WTC11 (cell line): Measurements from ENCODE around the gene NUDT19. TPM values are rescaled to one million over a fixed set of nuclear protein-coding genes. Genes with fewer than 3 reads are reported as not detected.

Experiments used
- ATAC-seq: fragments of 200-7000 bp; cut with Tn5 transposase; 2 replicates; pipeline ENCODE4 v1.10.0; 2021; ENCODE audit warnings: mild to moderate bottlenecking, moderate library complexity
- CTCF ChIA-PET: fragments of 300-600 bp; sonication (Branson Sonifier 250); formaldehyde crosslinking; loops from one replicate; lab custom pipeline; 2021; ENCODE audit warnings: antibody characterized with exemption; lab: Charles Lee
- POLR2A ChIA-PET: fragments of 350-600 bp; sonication (Branson Sonifier 250); formaldehyde crosslinking; loops from one replicate; lab custom pipeline; 2021; ENCODE audit warnings: antibody characterized with exemption; lab: Charles Lee
- DNase-seq: peaks from one replicate; pipeline ENCODE4 v3.0.0; 2021; ENCODE audit warnings: low spot score
- H3K27ac Mint-ChIP-seq: 2 replicates; pipeline ENCODE4 v1.8.0; 2021; ENCODE audit warnings: mixed read lengths
- H3K27me3 Mint-ChIP-seq: 2 replicates; pipeline ENCODE4 v1.8.0; 2021; ENCODE audit warnings: low read depth, mild to moderate bottlenecking, moderate library complexity, mixed read lengths
- H3K36me3 Mint-ChIP-seq: 2 replicates; pipeline ENCODE4 v1.8.0; 2021; ENCODE audit warnings: mixed read lengths
- H3K4me1 Mint-ChIP-seq: 2 replicates; pipeline ENCODE4 v1.8.0; 2022; ENCODE audit warnings: mixed read lengths
- H3K4me3 Mint-ChIP-seq: 2 replicates; pipeline ENCODE4 v1.8.0; 2021; ENCODE audit warnings: mild to moderate bottlenecking, moderate library complexity, mixed read lengths
- H3K9me3 Mint-ChIP-seq: 2 replicates; pipeline ENCODE4 v1.8.0; 2021; ENCODE audit warnings: mixed read lengths
- CBFB ChIP-seq: sonication (generic); formaldehyde crosslinking; IDR thresholded peaks from 2 replicates; pipeline ENCODE4 v1.8.1; 2022; ENCODE audit warnings: mild to moderate bottlenecking, low read depth, missing genetic modification reagents
- FOXP4 ChIP-seq: sonication (generic); formaldehyde crosslinking; IDR thresholded peaks from 2 replicates; pipeline ENCODE4 v1.8.0; 2022; ENCODE audit warnings: mild to moderate bottlenecking, missing genetic modification reagents
- GRHL2 ChIP-seq: fragments of 250-450 bp; sonication (Bioruptor Pico); IDR thresholded peaks from 2 replicates; pipeline ENCODE4 v1.8.0; 2022; ENCODE audit warnings: mild to moderate bottlenecking, moderate library complexity; ENCODE audit not compliant: insufficient replicate concordance, severe bottlenecking
- HMGA2 ChIP-seq: fragments of 250-450 bp; sonication (Bioruptor Pico); IDR thresholded peaks from 2 replicates; pipeline ENCODE4 v1.4.0; 2021; ENCODE audit warnings: mild to moderate bottlenecking, moderate library complexity
- JAZF1 ChIP-seq: fragments of 250-450 bp; sonication (Bioruptor Pico); IDR thresholded peaks from 2 replicates; pipeline ENCODE4 v1.9.0; 2021; ENCODE audit warnings: moderate library complexity, mild to moderate bottlenecking, inconsistent platforms
- MAX ChIP-seq: sonication (generic); formaldehyde crosslinking; IDR thresholded peaks from 2 replicates; pipeline ENCODE4 v1.8.0; 2022; ENCODE audit warnings: mild to moderate bottlenecking, missing genetic modification reagents
- MXD4 ChIP-seq: fragments of 250-450 bp; sonication (Bioruptor Pico); IDR thresholded peaks from 2 replicates; pipeline ENCODE4 v1.8.0; 2021; ENCODE audit warnings: mild to moderate bottlenecking, moderate library complexity, borderline replicate concordance
- NFATC4 ChIP-seq: fragments of 250-450 bp; sonication (Bioruptor Pico); IDR thresholded peaks from 2 replicates; pipeline ENCODE4 v1.9.0; 2021; ENCODE audit warnings: mild to moderate bottlenecking
- OVOL2 ChIP-seq: fragments of 250-450 bp; sonication (Bioruptor Pico); IDR thresholded peaks from 2 replicates; pipeline ENCODE4 v1.9.0; 2021; ENCODE audit warnings: mild to moderate bottlenecking, borderline replicate concordance
- PRRX2 ChIP-seq: fragments of 250-450 bp; sonication (Bioruptor Pico); IDR thresholded peaks from 2 replicates; pipeline ENCODE4 v1.8.0; 2021; ENCODE audit warnings: mild to moderate bottlenecking
- RORB ChIP-seq: fragments of 250-450 bp; sonication (Bioruptor Pico); IDR thresholded peaks from 2 replicates; pipeline ENCODE4 v1.9.0; 2021; ENCODE audit warnings: mild to moderate bottlenecking
- SOX15 ChIP-seq: fragments of 250-450 bp; sonication (Bioruptor Pico); IDR thresholded peaks from 2 replicates; pipeline ENCODE4 v1.9.0; 2021; ENCODE audit warnings: mild to moderate bottlenecking
- STAT6 ChIP-seq: sonication (generic); formaldehyde crosslinking; conservative IDR thresholded peaks from 2 replicates; pipeline ENCODE4 v1.8.1; 2023; ENCODE audit warnings: mild to moderate bottlenecking, low read depth, missing genetic modification reagents, moderate library complexity
- TEAD4 ChIP-seq: sonication (generic); formaldehyde crosslinking; IDR thresholded peaks from 2 replicates; pipeline ENCODE4 v1.8.0; 2022; ENCODE audit warnings: mild to moderate bottlenecking, missing genetic modification reagents
- USF1 ChIP-seq: sonication (generic); formaldehyde crosslinking; IDR thresholded peaks from 2 replicates; pipeline ENCODE4 v1.8.0; 2022; ENCODE audit warnings: mild to moderate bottlenecking, missing genetic modification reagents
- ZBTB21 ChIP-seq: sonication (generic); formaldehyde crosslinking; IDR thresholded peaks from 2 replicates; pipeline ENCODE4 v1.8.1; 2023; ENCODE audit warnings: mild to moderate bottlenecking, missing genetic modification reagents, borderline replicate concordance
- ZNF263 ChIP-seq: sonication (generic); formaldehyde crosslinking; IDR thresholded peaks from 2 replicates; pipeline ENCODE4 v1.8.1; 2022; ENCODE audit warnings: low read depth, mild to moderate bottlenecking, moderate library complexity, missing genetic modification reagents
- ZNF281 ChIP-seq: sonication (generic); formaldehyde crosslinking; IDR thresholded peaks from 2 replicates; pipeline ENCODE4 v1.8.0; 2023; ENCODE audit warnings: mild to moderate bottlenecking, missing genetic modification reagents
- ZNF396 ChIP-seq: fragments of 250-450 bp; sonication (Bioruptor Pico); IDR thresholded peaks from 2 replicates; pipeline ENCODE4 v1.8.0; 2021; ENCODE audit warnings: mild to moderate bottlenecking, moderate library complexity, borderline replicate concordance
- total RNA-seq: library from RNA; stranded (reverse); gene quantifications from 3 replicates; pipeline ENCODE4 v1.2.3, GENCODE V29; 2021
- TF ChIP-seq, protein P1 (sequence below): fragments of 250-450 bp; sonication (Bioruptor Pico); IDR thresholded peaks from 2 replicates; pipeline ENCODE4 v1.9.0; 2021; ENCODE audit warnings: mild to moderate bottlenecking
- TF ChIP-seq, protein P2 (sequence below): fragments of 250-450 bp; sonication (Bioruptor Pico); IDR thresholded peaks from 2 replicates; pipeline ENCODE4 v1.8.0; 2021; ENCODE audit warnings: mild to moderate bottlenecking

The NUDT19 gene
- total RNA-seq, 1 experiment from 2014 or later = 2.4 TPM

- TF ChIP-seq FOXP4 (CRISPR knock-in tag) (no peak), HMGA2 (CRISPR knock-in tag) (no peak), NFATC4 (CRISPR knock-in tag) (no peak), MXD4 (CRISPR knock-in tag) (no peak)
- TF ChIP-seq, protein P1, sequence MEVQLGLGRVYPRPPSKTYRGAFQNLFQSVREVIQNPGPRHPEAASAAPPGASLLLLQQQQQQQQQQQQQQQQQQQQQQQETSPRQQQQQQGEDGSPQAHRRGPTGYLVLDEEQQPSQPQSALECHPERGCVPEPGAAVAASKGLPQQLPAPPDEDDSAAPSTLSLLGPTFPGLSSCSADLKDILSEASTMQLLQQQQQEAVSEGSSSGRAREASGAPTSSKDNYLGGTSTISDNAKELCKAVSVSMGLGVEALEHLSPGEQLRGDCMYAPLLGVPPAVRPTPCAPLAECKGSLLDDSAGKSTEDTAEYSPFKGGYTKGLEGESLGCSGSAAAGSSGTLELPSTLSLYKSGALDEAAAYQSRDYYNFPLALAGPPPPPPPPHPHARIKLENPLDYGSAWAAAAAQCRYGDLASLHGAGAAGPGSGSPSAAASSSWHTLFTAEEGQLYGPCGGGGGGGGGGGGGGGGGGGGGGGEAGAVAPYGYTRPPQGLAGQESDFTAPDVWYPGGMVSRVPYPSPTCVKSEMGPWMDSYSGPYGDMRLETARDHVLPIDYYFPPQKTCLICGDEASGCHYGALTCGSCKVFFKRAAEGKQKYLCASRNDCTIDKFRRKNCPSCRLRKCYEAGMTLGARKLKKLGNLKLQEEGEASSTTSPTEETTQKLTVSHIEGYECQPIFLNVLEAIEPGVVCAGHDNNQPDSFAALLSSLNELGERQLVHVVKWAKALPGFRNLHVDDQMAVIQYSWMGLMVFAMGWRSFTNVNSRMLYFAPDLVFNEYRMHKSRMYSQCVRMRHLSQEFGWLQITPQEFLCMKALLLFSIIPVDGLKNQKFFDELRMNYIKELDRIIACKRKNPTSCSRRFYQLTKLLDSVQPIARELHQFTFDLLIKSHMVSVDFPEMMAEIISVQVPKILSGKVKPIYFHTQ (CRISPR knock-in tag) = no peak
- TF ChIP-seq, protein P2, sequence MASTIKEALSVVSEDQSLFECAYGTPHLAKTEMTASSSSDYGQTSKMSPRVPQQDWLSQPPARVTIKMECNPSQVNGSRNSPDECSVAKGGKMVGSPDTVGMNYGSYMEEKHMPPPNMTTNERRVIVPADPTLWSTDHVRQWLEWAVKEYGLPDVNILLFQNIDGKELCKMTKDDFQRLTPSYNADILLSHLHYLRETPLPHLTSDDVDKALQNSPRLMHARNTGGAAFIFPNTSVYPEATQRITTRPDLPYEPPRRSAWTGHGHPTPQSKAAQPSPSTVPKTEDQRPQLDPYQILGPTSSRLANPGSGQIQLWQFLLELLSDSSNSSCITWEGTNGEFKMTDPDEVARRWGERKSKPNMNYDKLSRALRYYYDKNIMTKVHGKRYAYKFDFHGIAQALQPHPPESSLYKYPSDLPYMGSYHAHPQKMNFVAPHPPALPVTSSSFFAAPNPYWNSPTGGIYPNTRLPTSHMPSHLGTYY (CRISPR knock-in tag) = no peak
Observed at GRCh38 chr19:32680986-32681385, 10.6 kb upstream of the NUDT19 start (continued).

GRCh38 chr19:32682317-32682716 is 9.3 kb upstream of the NUDT19 start:
- Mint-ChIP-seq H3K36me3 (no peaks in the 10 kb centered on the region), H3K27ac (no peak overlapping the region)
- no peak for TF ChIP-seq ZBTB21 (CRISPR knock-in tag)
- TF ChIP-seq, all 79 proteins: peak for 0
- H3K9me3 Mint-ChIP-seq = no peaks in the 10 kb centered on the region
- DNase-seq = no peak
- peaks cover 19% of the 10 kb centered on the region for H3K27me3 Mint-ChIP-seq
- no peak for ATAC-seq
- peaks cover 5% of the 10 kb centered on the region for H3K4me1 Mint-ChIP-seq
- ChIA-PET CTCF (interaction anchor here (1.1 kb wide), 1 partner anchor 27 kb away, joined by 3 read pairs; no protein-coding TSS in a partner anchor), POLR2A (no interaction called here)
- H3K4me3 Mint-ChIP-seq = no peak overlapping the region

DNA sequence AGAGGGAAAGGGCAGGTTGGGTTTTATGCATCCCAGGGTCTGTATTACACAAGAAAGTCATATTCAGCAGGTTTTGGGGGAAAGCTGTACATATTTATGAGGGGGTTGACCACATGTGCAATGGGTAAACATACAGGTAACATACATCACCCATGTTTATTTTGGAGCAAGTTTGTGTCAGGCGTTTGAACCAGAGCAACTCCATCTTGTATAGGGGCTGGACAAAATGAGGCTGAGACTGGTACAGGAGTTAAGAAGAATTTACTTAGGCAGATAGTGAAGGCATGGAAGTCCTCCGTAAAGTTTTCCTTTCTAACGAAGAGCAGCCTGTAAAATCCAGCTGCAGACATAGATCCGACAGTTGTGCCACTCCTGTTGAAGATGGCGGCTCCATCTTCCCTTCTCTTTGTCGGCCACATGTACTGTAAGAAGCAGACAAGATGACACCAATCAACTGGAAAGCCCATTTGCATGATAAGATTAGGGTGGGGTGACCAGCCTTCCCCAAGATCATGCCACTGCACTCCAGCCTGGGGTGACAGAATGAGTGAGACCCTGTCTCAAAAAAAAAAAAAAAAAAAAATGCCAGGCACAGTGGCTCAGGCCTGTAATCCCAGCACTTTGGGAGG is 4.7 kb upstream of the NUDT19 start:
- H3K27me3 Mint-ChIP-seq = peaks cover 10% of the 10 kb centered on the region
- H3K9me3 Mint-ChIP-seq = no peaks in the 10 kb centered on the region
- H3K4me3 Mint-ChIP-seq = no peak overlapping the region
- no peak overlapping the region for H3K27ac Mint-ChIP-seq
- H3K36me3 Mint-ChIP-seq = no peaks in the 10 kb centered on the region
- ChIA-PET CTCF (no interaction called here), POLR2A (no interaction called here)
- H3K4me1 Mint-ChIP-seq = peaks cover 3% of the 10 kb centered on the region; the same call in 1 of the 2 replicates
- DNase-seq = no peak
- ATAC-seq = no peak
- no peak for TF ChIP-seq MAX
- no peak for TF ChIP-seq ZNF281 (CRISPR knock-in tag)
- TF ChIP-seq RORB = no peak
- TF ChIP-seq TEAD4 = no peak
- TF ChIP-seq CBFB (CRISPR knock-in tag) = no peak
- no peak for TF ChIP-seq OVOL2 (CRISPR knock-in tag)
- no peak for TF ChIP-seq GRHL2 (CRISPR knock-in tag)
- no peak for TF ChIP-seq JAZF1 (CRISPR knock-in tag)
- no peak for TF ChIP-seq STAT6 (CRISPR knock-in tag)
- TF ChIP-seq ZNF396 (CRISPR knock-in tag) = no peak
- TF ChIP-seq SOX15 (CRISPR knock-in tag) = no peak
- no peak for TF ChIP-seq ZNF263 (CRISPR knock-in tag)
- no peak for TF ChIP-seq USF1 (CRISPR knock-in tag)
- TF ChIP-seq PRRX2 (CRISPR knock-in tag) = no peak
